ENCODE data around the gene OR4D10.
A peak's percentile ranks its signal among the peaks of the same experiment; 100 is the strongest.
"Not testable (repeated sequence)": the region's sequence is repeated elsewhere in the genome, so short reads cannot be mapped to it uniquely, and the experiment has no call there.

OR4D10 gene

GRCh38 chr11:59473015-59473414 lies at the start of gene OR4D10:
OR4D10 (plus strand) TSS chr11:59473315; CDS start chr11:59477430, 4,115 bp downstream.
- DNase-seq: no peak

GRCh38 chr11:59423835-59424234 lies 49.3 kb upstream of the OR4D10 start:
- DNase-seq: peak; percentile 49

GRCh38 chr11:59425131-59425530 lies 48.0 kb upstream of the OR4D10 start:
- DNase-seq: no peak

GRCh38 chr11:59426361-59427067 lies 46.6 kb upstream of the OR4D10 start, which contains the start of gene OR5A2:
OR5A2 (minus strand) TSS chr11:59426413; CDS start chr11:59422953, 3,460 bp downstream.
- DNase-seq: no peak

GRCh38 chr11:59427068-59427382 lies 46.1 kb upstream of the OR4D10 start:
- no peak for DNase-seq

GRCh38 chr11:59429924-59430516 lies 43.1 kb upstream of the OR4D10 start:
- DNase-seq: peak; percentile 77

- no peak for DNase-seq
Measured at GRCh38 chr11:59436169-59436568, 36.9 kb upstream of the OR4D10 start, which contains the start of gene OR5A1. OR5A1 (plus strand) TSS chr11:59436469; CDS start chr11:59443169, 6,700 bp downstream.

GRCh38 chr11:59437770-59438169 lies 35.3 kb upstream of the OR4D10 start:
- DNase-seq: no peak

GRCh38 chr11:59445624-59446023 lies 27.5 kb upstream of the OR4D10 start:
- DNase-seq: not testable (repeated sequence)

GRCh38 chr11:59448484-59448883 lies 24.6 kb upstream of the OR4D10 start:
- no peak for DNase-seq

- no peak for DNase-seq
Measured at GRCh38 chr11:59456661-59457060, 16.5 kb upstream of the OR4D10 start, which contains the start of gene OR4D6. OR4D6 (plus strand) TSS chr11:59456961; CDS start chr11:59456961, 0 bp downstream.

- no peak for DNase-seq
Measured at GRCh38 chr11:59459916-59460315, 13.2 kb upstream of the OR4D10 start.

GRCh38 chr11:59463190-59463641 lies 9.9 kb upstream of the OR4D10 start:
- no peak for DNase-seq

GRCh38 chr11:59475176-59475575 lies 2.1 kb downstream of the OR4D10 start:
- DNase-seq: no peak

GRCh38 chr11:59479906-59480305 lies 6.8 kb downstream of the OR4D10 start:
- peak; percentile 63 for DNase-seq

GRCh38 chr11:59480359-59480758 lies 7.2 kb downstream of the OR4D10 start:
- no peak for DNase-seq

GRCh38 chr11:59501931-59502330 lies 28.8 kb downstream of the OR4D10 start:
- DNase-seq: no peak

- no peak for DNase-seq
Measured at GRCh38 chr11:59503276-59503675, 30.2 kb downstream of the OR4D10 start, which contains the start of gene OR4D11. OR4D11 (plus strand) TSS chr11:59503576; CDS start chr11:59503576, 0 bp downstream.

GRCh38 chr11:59510941-59511589 lies 38.0 kb downstream of the OR4D10 start, which contains the start of gene OR4D9:
OR4D9 (plus strand) TSS chr11:59511539; CDS start chr11:59514913, 3,374 bp downstream.
- DNase-seq: peak; percentile 79

- DNase-seq: no peak
Measured at GRCh38 chr11:59511675-59512074, 38.6 kb downstream of the OR4D10 start.

- DNase-seq: not testable (repeated sequence)
Measured at GRCh38 chr11:59520139-59520538, 47.0 kb downstream of the OR4D10 start.

GRCh38 chr11:59520741-59521140 lies 47.6 kb downstream of the OR4D10 start:
- DNase-seq: no peak

GRCh38 chr11:59523541-59523940 lies 50.4 kb downstream of the OR4D10 start:
- no peak for DNase-seq

- DNase-seq: no peak
Measured at GRCh38 chr11:59528711-59529110, 55.6 kb downstream of the OR4D10 start.

All from inflammatory macrophage treated with lipopolysaccharide for 4 hours (primary cell).